ENCODE data around the gene VENTX. TPM values are rescaled to one million over a fixed set of nuclear protein-coding genes. Genes with fewer than 3 reads are reported as not detected.

The VENTX gene
- total RNA-seq, 1 experiment from 2014 or later, result not detected

DNA sequence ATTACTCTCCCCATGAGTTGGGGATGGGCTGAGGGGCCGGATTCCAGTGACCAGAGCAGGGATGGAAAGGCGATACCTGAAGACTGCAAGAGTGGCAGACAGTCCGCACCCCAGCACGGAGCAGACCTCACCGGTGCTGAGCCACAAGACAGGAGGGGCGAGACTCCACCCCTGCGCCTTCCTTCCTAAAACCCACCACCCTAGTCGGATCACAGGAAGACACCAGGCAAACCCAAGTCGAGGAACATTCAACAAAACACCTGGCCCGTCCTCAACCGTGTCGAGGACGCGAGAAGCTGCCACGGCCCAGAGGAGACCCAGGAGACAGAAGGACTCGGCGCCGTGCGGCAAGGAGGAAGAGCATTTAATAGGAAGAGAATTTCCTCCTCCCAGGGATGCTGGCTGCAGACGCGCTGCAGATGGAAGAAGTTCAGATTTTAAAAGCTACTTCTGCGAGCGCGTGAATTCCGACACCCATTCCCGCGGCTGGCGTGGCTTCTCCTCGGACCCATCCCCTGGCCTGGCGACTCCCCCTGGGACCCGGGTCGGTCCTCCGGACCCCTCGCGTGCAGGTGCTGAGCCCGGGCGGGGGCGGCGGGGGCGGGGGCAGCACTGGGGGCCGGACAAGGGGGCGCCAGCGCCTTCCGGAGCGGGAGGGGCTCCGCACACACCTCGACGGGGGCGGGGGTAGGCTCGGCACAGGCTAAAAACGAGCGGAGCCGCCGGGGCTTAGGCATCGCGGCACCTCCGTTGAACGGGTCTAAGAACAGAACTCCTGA lies 8.2 kb upstream of the VENTX start (continued):
- TF ChIP-seq, protein P1, sequence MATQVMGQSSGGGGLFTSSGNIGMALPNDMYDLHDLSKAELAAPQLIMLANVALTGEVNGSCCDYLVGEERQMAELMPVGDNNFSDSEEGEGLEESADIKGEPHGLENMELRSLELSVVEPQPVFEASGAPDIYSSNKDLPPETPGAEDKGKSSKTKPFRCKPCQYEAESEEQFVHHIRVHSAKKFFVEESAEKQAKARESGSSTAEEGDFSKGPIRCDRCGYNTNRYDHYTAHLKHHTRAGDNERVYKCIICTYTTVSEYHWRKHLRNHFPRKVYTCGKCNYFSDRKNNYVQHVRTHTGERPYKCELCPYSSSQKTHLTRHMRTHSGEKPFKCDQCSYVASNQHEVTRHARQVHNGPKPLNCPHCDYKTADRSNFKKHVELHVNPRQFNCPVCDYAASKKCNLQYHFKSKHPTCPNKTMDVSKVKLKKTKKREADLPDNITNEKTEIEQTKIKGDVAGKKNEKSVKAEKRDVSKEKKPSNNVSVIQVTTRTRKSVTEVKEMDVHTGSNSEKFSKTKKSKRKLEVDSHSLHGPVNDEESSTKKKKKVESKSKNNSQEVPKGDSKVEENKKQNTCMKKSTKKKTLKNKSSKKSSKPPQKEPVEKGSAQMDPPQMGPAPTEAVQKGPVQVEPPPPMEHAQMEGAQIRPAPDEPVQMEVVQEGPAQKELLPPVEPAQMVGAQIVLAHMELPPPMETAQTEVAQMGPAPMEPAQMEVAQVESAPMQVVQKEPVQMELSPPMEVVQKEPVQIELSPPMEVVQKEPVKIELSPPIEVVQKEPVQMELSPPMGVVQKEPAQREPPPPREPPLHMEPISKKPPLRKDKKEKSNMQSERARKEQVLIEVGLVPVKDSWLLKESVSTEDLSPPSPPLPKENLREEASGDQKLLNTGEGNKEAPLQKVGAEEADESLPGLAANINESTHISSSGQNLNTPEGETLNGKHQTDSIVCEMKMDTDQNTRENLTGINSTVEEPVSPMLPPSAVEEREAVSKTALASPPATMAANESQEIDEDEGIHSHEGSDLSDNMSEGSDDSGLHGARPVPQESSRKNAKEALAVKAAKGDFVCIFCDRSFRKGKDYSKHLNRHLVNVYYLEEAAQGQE (IDR thresholded peaks at IDR 0.05; ENCODE audit: low read depth), result no peak
- TF ChIP-seq JUND (IDR thresholded peaks at IDR 0.05) (no peak), EZH2phosphoT487 (IDR thresholded peaks at IDR 0.05; ENCODE audit: borderline replicate concordance) (no peak), TCF7L2 (IDR thresholded peaks at IDR 0.05; ENCODE audit: borderline replicate concordance, extremely low read depth, insufficient read depth, insufficient read length) (no peak), FOSL1 (IDR thresholded peaks at IDR 0.05; ENCODE audit: low read depth) (no peak)

DNA sequence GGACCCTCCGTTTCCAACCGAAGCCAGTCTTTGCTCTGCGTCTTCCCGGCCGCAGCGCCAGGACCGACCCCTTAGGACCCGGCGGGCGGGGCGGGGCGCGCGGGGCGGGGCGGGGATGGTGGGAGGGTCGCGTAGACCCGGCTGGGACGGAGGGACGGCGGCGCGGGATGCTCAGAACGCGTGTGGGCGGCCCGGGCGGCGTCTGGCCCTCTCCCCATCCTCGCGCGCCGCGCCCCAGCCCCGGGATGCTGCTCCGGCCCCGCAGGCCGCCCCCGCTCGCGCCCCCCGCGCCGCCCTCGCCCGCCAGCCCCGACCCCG lies 7.7 kb upstream of the VENTX start, which contains the start of gene UTF1:
Gene UTF1 (plus strand): TSS at position 174 of the 318 bp plus-strand sequence. CDS start 72 bp downstream, at position 246.
- Histone ChIP-seq H3K4me2 (ENCODE audit: low read length) (no peak within 1 kb of the TSS), H3K27ac (ENCODE audit: low read depth, low read length) (no peak within 1 kb of the TSS), H3K79me2 (ENCODE audit: insufficient read depth, low read length) (no peaks in the 10 kb centered on the region), H3K27me3 (ENCODE audit: insufficient read depth, low read length) (no peaks in the 10 kb centered on the region), H3K9me3 (ENCODE audit: control insufficient read depth in 1 of 2, insufficient read depth in 1 of 2, low read depth in 1 of 2, low read length in 2 of 2) (no peaks in the 10 kb centered on the region), H3K9me2 (ENCODE audit: insufficient read depth) (no peaks in the 10 kb centered on the region), H3K9ac (ENCODE audit: low read length) (no peak within 1 kb of the TSS), H2AFZ (ENCODE audit: low read depth, low read length, poor library complexity, severe bottlenecking) (no peak within 1 kb of the TSS), H3K4me1 (ENCODE audit: control insufficient read depth in 1 of 2, insufficient read depth in 2 of 2, low read length in 2 of 2) (no peaks in the 10 kb centered on the region), H3K36me3 (ENCODE audit: control insufficient read depth in 1 of 2, insufficient read depth in 2 of 2, low read length in 2 of 2) (no peaks in the 10 kb centered on the region), H4K20me1 (ENCODE audit: insufficient read depth) (no peaks in the 10 kb centered on the region), H3K4me3 (replicated peaks in 1 of 2; ENCODE audit: low read depth in 1 of 2, low read length in 2 of 2) (no peak within 1 kb of the TSS)
- intact Hi-C loops (cut with micrococcal nuclease), result no loop called here
- ChIA-PET POLR2A (no interaction called here), CTCF (no interaction called here), RAD21 (ENCODE audit: low non-redundant PET in 1 of 2, low total read pairs in 2 of 2, uncharacterized antibody in 2 of 2, unreplicated experiment in 2 of 2) (no interaction called here)
- TF ChIP-seq SP1 (IDR thresholded peaks at IDR 0.05; ENCODE audit: low read depth) (no peak), ELF1 (IDR thresholded peaks at IDR 0.05; ENCODE audit: borderline replicate concordance, low read depth) (no peak), JUND (IDR thresholded peaks at IDR 0.05) (no peak), EGR1 (IDR thresholded peaks at IDR 0.05; ENCODE audit: low read depth) (no peak), CEBPB (IDR thresholded peaks at IDR 0.05; ENCODE audit: low read depth) (no peak), TCF7L2 (IDR thresholded peaks at IDR 0.05; ENCODE audit: borderline replicate concordance, extremely low read depth, insufficient read depth, insufficient read length) (no peak), POLR2AphosphoS5 (IDR thresholded peaks at IDR 0.05; ENCODE audit: low read depth, low read length) (no peak), POLR2A (IDR thresholded peaks at IDR 0.05; ENCODE audit: borderline replicate concordance, extremely low read depth, insufficient read depth, insufficient read length) (no peak), ZNF274 (IDR thresholded peaks at IDR 0.05; ENCODE audit: low read depth, low read length) (no peak), SIN3A (IDR thresholded peaks at IDR 0.05; ENCODE audit: low read depth) (no peak)
- TF ChIP-seq, protein P2, sequence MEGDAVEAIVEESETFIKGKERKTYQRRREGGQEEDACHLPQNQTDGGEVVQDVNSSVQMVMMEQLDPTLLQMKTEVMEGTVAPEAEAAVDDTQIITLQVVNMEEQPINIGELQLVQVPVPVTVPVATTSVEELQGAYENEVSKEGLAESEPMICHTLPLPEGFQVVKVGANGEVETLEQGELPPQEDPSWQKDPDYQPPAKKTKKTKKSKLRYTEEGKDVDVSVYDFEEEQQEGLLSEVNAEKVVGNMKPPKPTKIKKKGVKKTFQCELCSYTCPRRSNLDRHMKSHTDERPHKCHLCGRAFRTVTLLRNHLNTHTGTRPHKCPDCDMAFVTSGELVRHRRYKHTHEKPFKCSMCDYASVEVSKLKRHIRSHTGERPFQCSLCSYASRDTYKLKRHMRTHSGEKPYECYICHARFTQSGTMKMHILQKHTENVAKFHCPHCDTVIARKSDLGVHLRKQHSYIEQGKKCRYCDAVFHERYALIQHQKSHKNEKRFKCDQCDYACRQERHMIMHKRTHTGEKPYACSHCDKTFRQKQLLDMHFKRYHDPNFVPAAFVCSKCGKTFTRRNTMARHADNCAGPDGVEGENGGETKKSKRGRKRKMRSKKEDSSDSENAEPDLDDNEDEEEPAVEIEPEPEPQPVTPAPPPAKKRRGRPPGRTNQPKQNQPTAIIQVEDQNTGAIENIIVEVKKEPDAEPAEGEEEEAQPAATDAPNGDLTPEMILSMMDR (IDR thresholded peaks at IDR 0.05 in 2 of 3, conservative IDR thresholded peaks at IDR 0.05 in 1 of 3; ENCODE audit: borderline replicate concordance in 1 of 3, insufficient read depth in 1 of 3, low read depth in 2 of 3, low read length in 2 of 3), result no peak
- TF ChIP-seq, protein P3, sequence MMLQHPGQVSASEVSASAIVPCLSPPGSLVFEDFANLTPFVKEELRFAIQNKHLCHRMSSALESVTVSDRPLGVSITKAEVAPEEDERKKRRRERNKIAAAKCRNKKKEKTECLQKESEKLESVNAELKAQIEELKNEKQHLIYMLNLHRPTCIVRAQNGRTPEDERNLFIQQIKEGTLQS (IDR thresholded peaks at IDR 0.05), result no peak
- TF ChIP-seq, protein P4, sequence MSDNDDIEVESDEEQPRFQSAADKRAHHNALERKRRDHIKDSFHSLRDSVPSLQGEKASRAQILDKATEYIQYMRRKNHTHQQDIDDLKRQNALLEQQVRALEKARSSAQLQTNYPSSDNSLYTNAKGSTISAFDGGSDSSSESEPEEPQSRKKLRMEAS (IDR thresholded peaks at IDR 0.05), result no peak
- DNase-seq (ENCODE audit: low read depth, low spot score) (no peak), ATAC-seq (no peak)
- no TSS peak for BruUV-seq (replicated peaks)

Measured in HCT116 (cell line).